Measurements from ENCODE around the gene AKR1C8.

GRCh38 chr10:5105626-5106025 lies 79.3 kb downstream of the AKR1C8 start:
- TF ChIP-seq, protein P1, sequence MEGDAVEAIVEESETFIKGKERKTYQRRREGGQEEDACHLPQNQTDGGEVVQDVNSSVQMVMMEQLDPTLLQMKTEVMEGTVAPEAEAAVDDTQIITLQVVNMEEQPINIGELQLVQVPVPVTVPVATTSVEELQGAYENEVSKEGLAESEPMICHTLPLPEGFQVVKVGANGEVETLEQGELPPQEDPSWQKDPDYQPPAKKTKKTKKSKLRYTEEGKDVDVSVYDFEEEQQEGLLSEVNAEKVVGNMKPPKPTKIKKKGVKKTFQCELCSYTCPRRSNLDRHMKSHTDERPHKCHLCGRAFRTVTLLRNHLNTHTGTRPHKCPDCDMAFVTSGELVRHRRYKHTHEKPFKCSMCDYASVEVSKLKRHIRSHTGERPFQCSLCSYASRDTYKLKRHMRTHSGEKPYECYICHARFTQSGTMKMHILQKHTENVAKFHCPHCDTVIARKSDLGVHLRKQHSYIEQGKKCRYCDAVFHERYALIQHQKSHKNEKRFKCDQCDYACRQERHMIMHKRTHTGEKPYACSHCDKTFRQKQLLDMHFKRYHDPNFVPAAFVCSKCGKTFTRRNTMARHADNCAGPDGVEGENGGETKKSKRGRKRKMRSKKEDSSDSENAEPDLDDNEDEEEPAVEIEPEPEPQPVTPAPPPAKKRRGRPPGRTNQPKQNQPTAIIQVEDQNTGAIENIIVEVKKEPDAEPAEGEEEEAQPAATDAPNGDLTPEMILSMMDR (IDR thresholded peaks at IDR 0.05): no peak
- TF ChIP-seq POLR2AphosphoS5 (IDR thresholded peaks at IDR 0.05; ENCODE audit: insufficient read depth in 1 of 2, low read depth in 1 of 2) (no peak), POLR2A (IDR thresholded peaks at IDR 0.05) (no peak)
